Measurements from ENCODE around the gene SACM1L. TPM values are rescaled to one million over a fixed set of nuclear protein-coding genes. Genes with fewer than 3 reads are reported as not detected.

SACM1L gene
- total and polyA plus RNA-seq, 2 of the 8 experiments (the other 6 are each of a cell fraction or from before 2014, with no cell fraction given), result 20.1 to 61.0 TPM

GRCh38 chr3:45641756-45642155 lies 47.4 kb upstream of the SACM1L start (continued):
- no peak for TF ChIP-seq CHD7 (IDR thresholded peaks at IDR 0.05; ENCODE audit: insufficient replicate concordance, low read length)
- no peak for TF ChIP-seq NRF1 (IDR thresholded peaks at IDR 0.05; ENCODE audit: low read depth, low read length)
- TF ChIP-seq NANOG (IDR thresholded peaks at IDR 0.05; ENCODE audit: insufficient read depth, low read depth, low read length, poor library complexity, severe bottlenecking), result no peak
- no peak for TF ChIP-seq ATF3 (IDR thresholded peaks at IDR 0.05; ENCODE audit: insufficient read depth, low read depth, low read length)
- no peak for TF ChIP-seq SP2 (IDR thresholded peaks at IDR 0.05; ENCODE audit: low read length)
- TF ChIP-seq POLR2AphosphoS5 (IDR thresholded peaks at IDR 0.05; ENCODE audit: low read depth, low read length), result no peak
- TF ChIP-seq SP1 (IDR thresholded peaks at IDR 0.05; ENCODE audit: low read depth, low read length), result no peak
- TF ChIP-seq EGR1 (IDR thresholded peaks at IDR 0.05; ENCODE audit: borderline replicate concordance, low read depth, low read length), result no peak
- TF ChIP-seq YY1 (IDR thresholded peaks at IDR 0.05; ENCODE audit: low read depth, low read length), result no peak
- no peak for TF ChIP-seq HDAC2 (IDR thresholded peaks at IDR 0.05; ENCODE audit: borderline replicate concordance in 1 of 2, low read depth in 2 of 2, low read length in 2 of 2)
- TF ChIP-seq EZH2 (IDR thresholded peaks at IDR 0.05; ENCODE audit: low read depth, low read length, severe bottlenecking), result no peak
- TF ChIP-seq BACH1 (IDR thresholded peaks at IDR 0.05; ENCODE audit: low read length), result no peak

Data from H1 (cell line).